Fibroblast of skin of abdomen (primary cell): ENCODE data around the gene MRPS12.

Source experiments
- DNase-seq: peaks from one replicate; pipeline ENCODE4 v3.0.0-alpha.2; 2013

MRPS12 gene

DNA sequence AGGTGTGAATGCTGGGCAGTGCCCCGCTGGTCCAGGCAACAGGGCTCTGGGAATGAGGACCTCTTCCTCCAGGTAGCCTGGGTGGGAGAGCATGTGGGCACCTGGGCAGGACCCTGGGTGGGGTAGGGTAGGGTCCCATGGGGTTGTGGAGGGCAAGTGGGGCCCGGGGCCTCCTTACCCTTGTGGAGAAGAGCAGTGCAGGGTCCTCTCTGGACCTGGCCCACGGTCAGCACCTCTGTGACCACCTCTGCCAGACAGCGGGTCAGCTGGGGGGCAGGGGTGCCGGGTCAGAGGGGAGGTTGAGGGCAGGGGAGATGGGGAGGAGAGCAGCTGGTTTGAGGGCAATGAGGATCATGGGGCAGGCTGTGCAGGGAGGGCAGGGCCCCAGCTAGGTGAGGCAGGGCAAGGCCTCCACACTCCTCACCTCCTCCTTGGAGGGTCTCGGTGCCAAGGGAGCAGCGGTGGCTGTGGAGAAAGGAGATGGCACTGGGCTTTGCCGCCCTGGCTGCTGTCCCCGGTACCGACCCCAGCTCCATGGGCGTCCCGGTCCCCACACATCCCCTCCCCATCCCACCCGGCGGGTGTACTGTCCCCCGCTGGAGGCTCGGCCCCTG, 19.2 kb upstream of the MRPS12 start:
- DNase-seq, result no peak

GRCh38 chr19:38912600-38913514, 17.9 kb upstream of the MRPS12 start:
- DNase-seq, result no peak

- DNase-seq, result no peak
These were observed 16.8 kb upstream of the MRPS12 start for GRCh38 chr19:38913958-38914357.

- DNase-seq, result no peak
These were observed 15.1 kb upstream of the MRPS12 start for GRCh38 chr19:38915329-38916321.

GRCh38 chr19:38917516-38917915, 13.2 kb upstream of the MRPS12 start:
- DNase-seq, result no peak

DNA sequence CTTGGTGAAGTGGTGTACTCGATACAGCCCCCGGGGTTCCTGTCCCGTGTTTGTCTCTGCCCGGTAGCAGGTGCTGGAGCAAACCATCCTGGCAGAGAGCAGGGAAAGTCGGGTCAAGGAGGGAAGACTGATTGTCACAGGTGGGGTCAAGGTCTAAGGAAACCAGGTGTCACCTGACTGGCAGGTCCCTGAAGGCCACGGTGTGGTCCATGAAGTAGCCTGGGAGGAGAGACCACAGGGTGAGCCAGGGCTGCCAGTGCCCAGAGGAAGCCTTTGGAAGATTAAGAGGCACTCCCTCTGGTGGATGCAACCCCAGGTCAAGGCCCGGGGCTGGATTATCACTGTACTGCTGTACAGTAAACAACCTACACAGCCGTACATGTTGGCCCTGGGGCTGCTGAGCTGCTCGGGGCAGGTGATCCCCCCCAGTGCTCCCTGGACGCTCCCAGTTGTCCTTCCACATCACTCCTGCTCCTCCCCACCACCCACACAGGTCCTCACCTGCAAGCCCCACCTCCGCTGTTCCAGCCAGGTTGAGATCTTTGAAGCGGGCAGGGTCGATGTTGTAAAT, 12.7 kb upstream of the MRPS12 start:
- no peak for DNase-seq

DNA sequence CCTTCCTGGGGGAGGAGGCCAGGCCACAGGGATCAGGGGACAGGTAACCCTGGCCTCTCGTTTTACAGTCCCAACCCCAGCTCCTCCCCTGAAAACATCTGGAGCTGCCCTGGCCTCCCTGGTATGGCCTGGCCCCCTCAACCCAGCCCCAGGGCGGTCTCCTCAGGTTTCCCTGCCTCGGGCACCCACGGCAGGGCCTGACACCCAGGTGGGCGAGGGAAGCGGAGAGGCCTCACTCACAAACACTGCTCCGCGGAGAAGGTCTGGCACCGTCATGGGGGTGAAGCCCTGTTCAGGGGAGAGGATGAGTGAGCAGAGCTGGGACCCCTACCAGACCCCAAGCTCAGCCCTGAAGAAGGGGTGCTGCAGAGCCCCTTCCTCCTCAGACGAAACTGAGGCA, 12.2 kb upstream of the MRPS12 start:
- DNase-seq, result no peak

DNA sequence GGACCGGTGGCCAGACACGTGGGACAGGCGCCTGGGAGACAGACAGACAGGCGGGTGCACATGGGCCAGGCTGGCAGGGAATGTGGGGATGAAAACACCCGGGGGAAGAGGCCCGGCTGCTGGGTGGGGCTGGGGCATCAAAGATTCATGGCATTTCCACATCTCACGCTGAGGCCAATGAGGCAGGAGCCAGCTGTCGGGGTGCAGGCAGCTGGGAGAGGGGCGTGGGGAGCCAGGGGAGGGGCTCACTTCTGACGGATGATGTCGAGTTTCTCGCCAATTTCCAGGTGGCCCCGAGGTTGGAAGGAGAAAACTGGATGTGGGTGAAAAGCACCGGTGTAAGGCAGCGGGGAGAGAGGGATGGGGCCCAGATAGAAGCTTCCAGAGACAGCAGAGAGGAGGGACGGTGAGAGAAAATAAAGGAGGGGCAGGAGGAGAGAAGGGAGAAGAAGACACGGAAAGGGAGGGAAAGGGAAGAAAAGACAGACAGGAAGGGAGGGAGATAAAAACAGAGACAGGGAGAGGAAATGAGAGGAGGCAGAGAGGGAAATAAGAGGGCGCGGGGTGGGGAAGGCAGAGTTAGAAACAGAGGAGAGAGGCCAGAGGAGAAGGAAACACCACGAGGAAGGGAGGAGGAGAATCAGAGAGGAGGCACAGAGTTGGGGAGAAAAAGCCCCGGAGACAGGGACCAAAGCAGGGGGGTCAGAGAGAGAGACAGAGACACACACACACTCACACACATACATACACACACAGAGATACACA, 10.7 kb upstream of the MRPS12 start:
- no peak for DNase-seq

- no peak for DNase-seq
These were observed 9.9 kb upstream of the MRPS12 start for GRCh38 chr19:38920602-38921419.

DNA sequence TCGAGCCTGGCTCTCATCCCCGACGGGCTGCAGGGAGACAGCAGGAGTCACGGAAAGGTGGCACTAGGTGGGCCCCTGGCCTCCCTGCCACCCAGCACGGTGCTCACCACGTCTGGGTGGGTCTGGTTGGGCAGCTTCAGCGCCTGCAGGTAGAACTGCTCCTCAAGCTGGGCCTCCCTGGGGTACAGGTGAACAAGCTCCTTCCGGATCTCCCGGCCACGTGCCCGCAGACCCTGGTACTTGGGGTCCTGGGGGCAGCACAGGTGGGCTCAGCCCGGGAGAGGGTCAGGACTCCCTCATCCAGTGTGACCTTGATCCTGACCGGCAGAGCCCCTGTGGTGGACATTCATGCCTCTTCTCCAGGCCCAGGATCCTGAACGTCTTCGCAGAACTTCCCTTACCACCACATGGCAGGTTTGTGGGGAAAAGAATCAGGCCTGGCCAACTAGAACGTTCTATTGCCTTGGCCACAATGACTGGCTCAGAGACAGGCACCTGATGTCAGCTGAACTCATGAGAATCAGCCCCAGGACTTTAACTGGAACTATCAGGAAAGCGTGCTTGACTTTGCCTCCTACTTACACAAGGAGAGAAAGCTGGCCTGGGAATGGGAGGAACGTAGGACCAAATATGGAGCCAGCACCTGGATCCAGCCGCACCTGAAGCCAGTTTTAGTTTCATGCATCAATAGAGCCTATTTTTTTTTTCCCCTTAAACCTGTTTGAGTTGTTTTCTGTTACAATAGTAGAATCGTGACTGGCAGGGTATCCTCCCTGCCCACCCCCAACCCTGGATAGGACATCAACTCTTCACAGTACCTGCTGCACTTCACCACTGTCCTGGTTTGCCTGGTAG, 9.1 kb upstream of the MRPS12 start:
- no peak for DNase-seq

GRCh38 chr19:38922482-38922881, 8.3 kb upstream of the MRPS12 start:
- no peak for DNase-seq

DNA sequence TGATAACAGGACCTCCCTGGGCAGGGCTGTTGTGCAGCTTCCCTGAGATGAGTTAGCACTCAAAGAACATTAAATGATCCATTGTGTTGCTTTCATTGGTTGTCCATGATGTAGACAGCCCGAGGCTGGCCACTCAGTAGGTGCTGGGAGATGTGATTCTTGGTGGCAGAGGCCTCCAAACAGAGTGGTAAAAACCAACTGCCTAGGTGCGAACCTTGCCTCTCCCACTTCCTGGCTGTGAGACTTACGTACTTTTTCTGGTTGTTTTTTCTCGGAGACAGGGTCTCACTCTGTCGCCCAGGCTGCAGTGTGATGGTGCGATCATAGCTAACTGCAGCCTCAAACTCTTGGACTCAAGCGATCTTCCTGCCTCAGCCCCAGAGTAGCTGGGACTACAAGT, 6.4 kb upstream of the MRPS12 start:
- DNase-seq, result no peak

- DNase-seq, result no peak
These were observed 2.2 kb upstream of the MRPS12 start for GRCh38 chr19:38928391-38929001.

DNA sequence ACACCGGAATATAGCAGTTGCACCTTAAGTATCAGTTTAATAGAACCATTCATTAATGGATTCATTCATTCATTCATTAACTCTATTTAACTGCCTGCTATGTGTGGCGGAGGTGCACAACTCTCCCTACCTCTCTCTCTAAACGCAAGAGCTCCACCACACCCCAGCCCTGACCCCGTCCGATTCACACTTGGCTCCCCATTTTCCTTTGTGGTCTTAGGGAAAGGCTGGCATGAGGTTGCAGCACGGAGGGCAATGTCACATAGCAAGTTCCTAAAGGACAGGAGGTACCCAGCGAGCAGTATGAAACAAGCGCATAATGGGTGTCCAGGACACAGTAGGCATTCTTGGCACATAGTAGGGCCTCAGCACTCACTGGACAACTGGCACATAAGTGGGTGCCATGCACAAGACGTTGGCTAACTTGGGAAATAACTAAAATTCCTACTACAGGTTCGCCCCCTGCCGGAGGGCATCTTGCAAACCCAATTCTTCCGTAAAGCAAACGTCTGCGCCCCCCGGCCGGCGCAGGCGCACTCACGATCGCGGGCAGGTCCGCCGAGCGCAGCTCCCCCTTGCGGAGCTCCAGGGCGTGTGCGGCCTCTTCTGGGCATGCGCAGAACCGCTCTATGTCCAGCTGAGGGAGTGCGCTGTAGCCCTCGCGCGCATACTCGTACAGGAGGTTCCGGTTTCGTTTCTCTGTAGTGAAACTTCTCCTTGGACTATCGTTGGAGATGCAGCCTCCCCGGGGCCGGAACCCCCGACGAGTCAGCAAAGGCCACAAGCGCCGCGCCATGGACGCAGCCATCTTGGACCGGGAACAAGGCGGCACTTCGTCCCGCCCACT, 592 bp upstream of the MRPS12 start, which contains the start of gene SARS2:
Gene SARS2 (minus strand): TSS at position 835 of the 847 bp plus-strand sequence. CDS start 27 bp downstream, at position 808.
- peak; percentile 91 for DNase-seq

GRCh38 chr19:38931521-38931793, 713 bp downstream of the MRPS12 start:
- DNase-seq, result no peak

DNA sequence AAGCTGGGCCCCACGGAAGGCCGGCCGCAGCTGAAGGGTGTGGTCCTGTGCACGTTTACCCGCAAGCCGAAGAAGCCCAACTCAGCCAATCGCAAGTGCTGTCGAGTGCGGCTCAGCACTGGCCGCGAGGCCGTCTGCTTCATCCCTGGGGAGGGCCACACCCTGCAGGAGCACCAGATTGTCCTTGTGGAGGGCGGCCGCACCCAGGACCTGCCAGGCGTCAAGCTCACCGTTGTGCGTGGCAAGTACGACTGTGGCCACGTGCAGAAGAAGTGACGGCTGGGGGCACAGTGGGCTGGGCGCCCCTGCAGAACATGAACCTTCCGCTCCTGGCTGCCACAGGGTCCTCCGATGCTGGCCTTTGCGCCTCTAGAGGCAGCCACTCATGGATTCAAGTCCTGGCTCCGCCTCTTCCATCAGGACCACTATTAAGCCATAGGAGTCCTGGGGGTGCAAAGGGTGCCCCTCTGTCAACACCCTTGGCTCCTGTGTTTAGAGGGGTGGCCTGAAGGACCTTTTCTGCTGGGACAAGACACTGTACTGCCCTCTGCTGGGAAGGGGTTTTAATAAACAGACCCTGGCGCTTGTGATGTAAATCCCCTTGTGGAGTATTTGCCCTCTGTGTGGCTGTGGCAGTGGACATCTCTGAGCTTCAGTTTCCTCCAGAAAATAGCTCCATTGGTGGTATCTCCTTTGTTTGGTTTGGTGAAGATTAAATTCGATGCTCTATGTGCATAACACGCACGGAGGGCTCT, 1.9 kb downstream of the MRPS12 start:
- DNase-seq, result peak; percentile 48

GRCh38 chr19:38933544-38933943, 2.8 kb downstream of the MRPS12 start:
- no peak for DNase-seq

DNA sequence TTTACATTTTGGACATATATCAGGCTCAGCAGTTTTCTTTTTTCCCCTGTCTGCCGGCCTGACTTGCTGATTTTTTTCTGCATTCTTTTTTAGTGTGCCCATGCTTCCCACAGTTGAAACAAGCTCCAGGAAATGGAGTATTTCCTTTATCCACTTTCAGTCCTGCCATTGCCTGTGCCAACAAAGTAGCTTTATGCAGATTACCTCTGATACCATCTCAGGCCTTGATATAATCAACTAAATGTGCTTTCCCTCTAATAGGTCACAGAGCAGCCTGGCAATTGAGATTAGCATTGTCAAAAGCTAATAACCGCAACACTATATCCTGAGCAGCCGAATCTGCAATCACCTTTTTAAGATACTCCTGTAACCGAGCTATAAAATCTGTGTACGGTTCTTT, 9.2 kb downstream of the MRPS12 start:
- DNase-seq, result no peak
